SK-N-MC (cell line): ENCODE measurements around the gene CCDC15.
"Not testable (repeated sequence)": the region's sequence is repeated elsewhere in the genome, so short reads cannot be mapped to it uniquely, and the experiment has no call there.

Source experiments
- DNase-seq: peaks from one replicate; pipeline ENCODE4 v3.0.0-alpha.2; 2011; ENCODE audit warnings: low read depth, low spot score
- H3K27ac ChIP-seq: fragments of 200-600 bp; sonication (generic); 2 replicates; pipeline ENCODE4 v1.5.1; 2016; ENCODE audit warnings: mixed run types
- H3K36me3 ChIP-seq: fragments of 200-600 bp; sonication (generic); 2 replicates; pipeline ENCODE4 v1.6.1; 2017; ENCODE audit warnings: antibody characterized with exemption, low read length, mixed read lengths; ENCODE audit not compliant: insufficient read depth
- H3K4me3 ChIP-seq: fragments of 200-600 bp; sonication (generic); 2 replicates; pipeline ENCODE4 v1.5.1; 2016
- H3K9ac ChIP-seq: fragments of 200-600 bp; sonication (generic); 2 replicates; pipeline ENCODE4 v1.8.0; 2017; ENCODE audit warnings: mixed run types, mixed read lengths; ENCODE audit not compliant: insufficient read length
- H3K9me3 ChIP-seq: fragments of 200-600 bp; sonication (generic); 2 replicates; pipeline ENCODE4 v1.6.1; 2017; ENCODE audit warnings: low read depth, mild to moderate bottlenecking, antibody characterized with exemption, low read length, moderate library complexity, mixed read lengths
- EZH2 ChIP-seq: fragments of 200-600 bp; sonication (generic); IDR thresholded peaks from one replicate; pipeline ENCODE4 v1.6.1; 2017; ENCODE audit warnings: antibody characterized with exemption
- FOXP2 ChIP-seq: optimal IDR thresholded peaks from 2 replicates; pipeline ENCODE3; 2011; ENCODE audit warnings: mild to moderate bottlenecking, moderate library complexity; ENCODE audit not compliant: insufficient read depth; ENCODE audit errors: extremely low read length, control extremely low read depth
- POLR2AphosphoS5 ChIP-seq: IDR thresholded peaks from 2 replicates; pipeline ENCODE4 v1.6.1; 2012; ENCODE audit warnings: mild to moderate bottlenecking, low read depth, low read length, borderline replicate concordance

The CCDC15 gene

GRCh38 chr11:125082611-125083311, 128.8 kb downstream of the CCDC15 start:
- H3K9ac ChIP-seq, result no peak overlapping the region
- no peak overlapping the region for H3K27ac ChIP-seq
- DNase-seq, result no peak
- no peaks in the 10 kb centered on the region for H3K9me3 ChIP-seq
- TF ChIP-seq EZH2 (no peak), FOXP2 (no peak), POLR2AphosphoS5 (no peak)
- no peaks in the 10 kb centered on the region for H3K36me3 ChIP-seq
- H3K4me3 ChIP-seq, result no peak overlapping the region

- no peak overlapping the region for H3K4me3 ChIP-seq
- no peaks in the 10 kb centered on the region for H3K36me3 ChIP-seq
- no peak for DNase-seq
- no peak overlapping the region for H3K9ac ChIP-seq
- TF ChIP-seq FOXP2 (no peak), POLR2AphosphoS5 (no peak), EZH2 (no peak)
- no peak overlapping the region for H3K27ac ChIP-seq
- H3K9me3 ChIP-seq, result no peaks in the 10 kb centered on the region
These were observed 129.5 kb downstream of the CCDC15 start for GRCh38 chr11:125083312-125084056.

- Histone ChIP-seq H3K4me3 (no peak overlapping the region), H3K9me3 (no peaks in the 10 kb centered on the region), H3K9ac (no peak overlapping the region), H3K27ac (no peak overlapping the region), H3K36me3 (no peaks in the 10 kb centered on the region)
- DNase-seq, result no peak
- TF ChIP-seq EZH2 (no peak), FOXP2 (no peak), POLR2AphosphoS5 (no peak)
These were observed 130.0 kb downstream of the CCDC15 start for GRCh38 chr11:125084057-125084416.

GRCh38 chr11:125084761-125085231, 130.8 kb downstream of the CCDC15 start:
- TF ChIP-seq EZH2 (no peak), FOXP2 (no peak), POLR2AphosphoS5 (no peak)
- Histone ChIP-seq H3K4me3 (no peak overlapping the region), H3K27ac (no peak overlapping the region), H3K36me3 (no peaks in the 10 kb centered on the region), H3K9me3 (no peaks in the 10 kb centered on the region), H3K9ac (no peak overlapping the region)
- no peak for DNase-seq

- H3K9me3 ChIP-seq, result no peaks in the 10 kb centered on the region
- no peak overlapping the region for H3K27ac ChIP-seq
- no peak overlapping the region for H3K9ac ChIP-seq
- DNase-seq, result no peak
- TF ChIP-seq EZH2 (no peak), FOXP2 (no peak), POLR2AphosphoS5 (no peak)
- H3K36me3 ChIP-seq, result no peaks in the 10 kb centered on the region
- no peak overlapping the region for H3K4me3 ChIP-seq
These were observed 131.5 kb downstream of the CCDC15 start for GRCh38 chr11:125085301-125086081.

- Histone ChIP-seq H3K27ac (no peak overlapping the region), H3K9me3 (no peaks in the 10 kb centered on the region), H3K9ac (no peak overlapping the region), H3K4me3 (no peak overlapping the region), H3K36me3 (no peaks in the 10 kb centered on the region)
- DNase-seq, result no peak
- TF ChIP-seq FOXP2 (no peak), POLR2AphosphoS5 (no peak), EZH2 (no peak)
These were observed 132.8 kb downstream of the CCDC15 start for GRCh38 chr11:125086633-125087296.

- Histone ChIP-seq H3K9ac (no peak overlapping the region), H3K36me3 (no peaks in the 10 kb centered on the region), H3K4me3 (no peak overlapping the region), H3K9me3 (no peaks in the 10 kb centered on the region), H3K27ac (no peak overlapping the region)
- TF ChIP-seq EZH2, result no peak
- TF ChIP-seq FOXP2, result no peak
- no peak for TF ChIP-seq POLR2AphosphoS5
- DNase-seq, result no peak
These were observed 134.1 kb downstream of the CCDC15 start for GRCh38 chr11:125088123-125088522.

GRCh38 chr11:125088576-125089455, 134.8 kb downstream of the CCDC15 start:
- DNase-seq, result no peak

GRCh38 chr11:125089481-125089880, 135.5 kb downstream of the CCDC15 start:
- not testable (repeated sequence) for DNase-seq, H3K4me3 ChIP-seq, H3K36me3 ChIP-seq, H3K27ac ChIP-seq, H3K9me3 ChIP-seq, H3K9ac ChIP-seq

More at GRCh38 chr11:125088576-125089455, 134.8 kb downstream of the CCDC15 start:
- Histone ChIP-seq H3K9ac (no peak overlapping the region), H3K4me3 (no peak overlapping the region), H3K27ac (no peak overlapping the region), H3K9me3 (no peaks in the 10 kb centered on the region), H3K36me3 (no peaks in the 10 kb centered on the region)
- TF ChIP-seq EZH2 (no peak), FOXP2 (no peak), POLR2AphosphoS5 (no peak)

- not testable (repeated sequence) for H3K9ac ChIP-seq, H3K27ac ChIP-seq, H3K36me3 ChIP-seq, DNase-seq, H3K4me3 ChIP-seq, H3K9me3 ChIP-seq
These were observed 136.1 kb downstream of the CCDC15 start for GRCh38 chr11:125090151-125090550.
